BLaER1 treated with 17β-estradiol and CSF1 and Interleukin-3, amounts not matched to agents 10 nM and 100 nM (cell line): ENCODE data around the gene NRBP1.
"Not testable (repeated sequence)": the region's sequence is repeated elsewhere in the genome, so short reads cannot be mapped to it uniquely, and the experiment has no call there.

Experiments used
- H3K27ac ChIP-seq, 11 experiments: shearing (Covaris generic); formaldehyde crosslinking; 2 replicates each; pipeline ENCODE4 v1.8.1; 2022
- H3K27me3 ChIP-seq, 11 experiments: shearing (Covaris generic); formaldehyde crosslinking; 2 replicates each; pipeline ENCODE4 v1.8.1; 2022
- H3K36me3 ChIP-seq, 11 experiments: shearing (Covaris generic); formaldehyde crosslinking; 2 replicates each; pipeline ENCODE4 v1.8.1; 2022
- H3K4me1 ChIP-seq, 10 experiments: shearing (Covaris generic); formaldehyde crosslinking; 2 replicates each; pipeline ENCODE4 v1.8.1; 2022
- H3K4me2 ChIP-seq, 11 experiments: shearing (Covaris generic); formaldehyde crosslinking; 2 replicates each; pipeline ENCODE4 v1.8.1; 2022
- H3K4me3 ChIP-seq, 10 experiments: shearing (Covaris generic); formaldehyde crosslinking; 2 replicates each; pipeline ENCODE4 v1.8.1; 2022
- H3K9ac ChIP-seq, 11 experiments: shearing (Covaris generic); formaldehyde crosslinking; 2 replicates each; pipeline ENCODE4 v1.8.1; 2022
- H3K9me3 ChIP-seq, 11 experiments: shearing (Covaris generic); formaldehyde crosslinking; replicated peaks in 1 of 11; 2 replicates each; pipeline ENCODE4 v1.8.1; 2022
- H4K20me1 ChIP-seq, 11 experiments: shearing (Covaris generic); formaldehyde crosslinking; 2 replicates each; pipeline ENCODE4 v1.8.1; 2022
- Cebpa-rat ChIP-seq, 11 experiments: shearing (Covaris generic); IDR thresholded peaks; 2 replicates each; pipeline ENCODE4 v1.8.1; 2022

Gene NRBP1

DNA sequence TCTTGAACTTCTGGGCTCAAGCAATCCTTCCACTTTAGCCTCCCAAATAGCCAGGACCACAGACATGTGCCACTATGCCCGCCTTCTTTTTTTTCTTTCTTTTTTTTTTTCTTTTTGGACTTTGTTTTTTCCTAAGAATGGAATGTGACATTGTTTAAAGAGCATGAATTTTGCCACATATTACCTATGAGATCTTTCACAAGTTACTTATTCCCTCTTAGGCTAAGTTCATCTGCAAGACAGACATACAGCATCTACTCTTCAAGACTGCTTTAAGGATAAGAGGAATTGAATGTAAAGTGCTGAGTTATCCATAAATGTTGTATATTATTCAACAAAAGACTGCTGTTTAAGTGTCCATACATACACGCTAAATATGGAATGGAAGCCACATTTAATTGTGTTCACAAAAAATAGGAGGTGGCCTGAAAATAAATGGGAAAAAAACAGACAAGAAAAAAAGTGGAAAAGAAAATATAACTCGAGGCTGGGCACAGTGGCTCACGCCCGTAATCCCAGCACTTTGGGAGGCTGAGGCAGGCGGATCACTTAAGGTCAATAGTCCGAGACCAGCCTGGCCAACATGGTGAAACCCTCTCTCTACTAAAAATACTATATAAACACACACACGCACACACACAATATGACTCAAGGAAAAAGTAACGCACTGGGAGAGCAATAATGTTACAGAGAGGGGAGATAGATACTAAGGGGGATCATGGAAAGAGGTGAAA is 15.8 kb upstream of the NRBP1 start:
- Histone ChIP-seq H3K36me3 (peaks cover 0 to 3% (median 2%) of the 10 kb centered on the region in 11 experiments; a peak in 14 of 22 replicates), H3K9me3 (peaks cover 0 to 5% (median 0%) of the 10 kb centered on the region in 11 experiments; a peak in 1 of 22 replicates), H3K27ac (no peak overlapping the region), H3K4me1 (peaks cover 4 to 15% (median 12%) of the 10 kb centered on the region in 10 experiments), H4K20me1 (peaks cover 0 to 17% (median 14%) of the 10 kb centered on the region in 11 experiments; a peak in 21 of 22 replicates), H3K27me3 (no peaks in the 10 kb centered on the region), H3K9ac (no peak overlapping the region), H3K4me3 (no peak overlapping the region), H3K4me2 (no peak overlapping the region)
- no peak for TF ChIP-seq Cebpa-rat (IDR thresholded peaks at IDR 0.05)

DNA sequence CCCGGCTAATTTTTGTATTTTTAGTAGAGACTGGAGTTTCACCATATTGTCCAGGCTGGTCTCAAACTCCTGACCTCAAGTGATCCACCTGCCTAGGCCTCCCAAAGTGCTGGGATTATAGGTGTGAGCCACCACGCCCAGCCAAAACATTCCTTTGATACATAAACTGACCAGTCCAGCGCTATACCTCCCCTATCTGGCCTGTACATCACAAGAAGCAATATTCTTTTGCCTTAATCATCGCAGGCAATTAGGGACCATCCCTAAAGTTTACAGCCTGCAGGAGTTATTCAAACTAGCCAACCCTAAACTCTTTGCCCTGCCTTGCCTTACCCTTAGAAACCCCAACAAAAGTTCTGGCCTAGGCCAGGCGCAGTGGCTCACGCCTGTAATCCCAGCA is 12.3 kb upstream of the NRBP1 start:
- Histone ChIP-seq H3K9ac (no peak overlapping the region), H3K27ac (no peak overlapping the region), H3K27me3 (no peaks in the 10 kb centered on the region), H3K4me2 (no peak overlapping the region), H3K4me1 (0 out of 20 replicates have a peak, but pooled peaks cover 0 to 4% (median 0%) of the 10 kb centered on the region in 10 experiments), H3K36me3 (no peaks in the 10 kb centered on the region), H3K4me3 (no peak overlapping the region), H4K20me1 (no peaks in the 10 kb centered on the region), H3K9me3 (no peaks in the 10 kb centered on the region)
- TF ChIP-seq Cebpa-rat (IDR thresholded peaks at IDR 0.05), result no peak

DNA sequence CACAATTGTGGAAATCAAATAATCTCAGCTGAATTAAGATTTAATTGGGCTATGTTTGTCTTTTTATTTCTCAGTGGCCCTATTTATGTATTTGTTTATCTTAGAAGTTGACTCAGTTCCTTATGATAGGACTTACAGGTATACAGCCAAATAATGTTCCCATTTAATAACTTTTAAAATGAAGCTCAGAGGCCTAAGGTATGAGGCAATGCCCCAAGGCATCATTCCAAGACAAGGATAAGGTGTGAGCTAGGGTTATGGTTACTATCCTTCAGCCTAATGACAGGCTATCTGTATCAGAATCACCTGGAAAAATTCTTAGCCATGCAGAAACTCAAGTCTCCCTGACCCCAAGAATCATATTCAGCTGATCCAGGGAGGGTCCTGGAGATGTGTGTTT is 7.4 kb upstream of the NRBP1 start:
- H3K9me3 ChIP-seq, result no peaks in the 10 kb centered on the region
- H3K27ac ChIP-seq, result no peak overlapping the region
- no peaks in the 10 kb centered on the region for H3K27me3 ChIP-seq
- 0 out of 20 replicates have a peak, but pooled peaks cover 0 to under 1% (median 0%) of the 10 kb centered on the region in 10 experiments for H3K4me1 ChIP-seq
- no peak for TF ChIP-seq Cebpa-rat (IDR thresholded peaks at IDR 0.05)
- no peaks in the 10 kb centered on the region for H3K36me3 ChIP-seq
- no peak overlapping the region for H3K9ac ChIP-seq
- H3K4me3 ChIP-seq, result no peak overlapping the region
- no peak overlapping the region for H3K4me2 ChIP-seq
- no peaks in the 10 kb centered on the region for H4K20me1 ChIP-seq

DNA sequence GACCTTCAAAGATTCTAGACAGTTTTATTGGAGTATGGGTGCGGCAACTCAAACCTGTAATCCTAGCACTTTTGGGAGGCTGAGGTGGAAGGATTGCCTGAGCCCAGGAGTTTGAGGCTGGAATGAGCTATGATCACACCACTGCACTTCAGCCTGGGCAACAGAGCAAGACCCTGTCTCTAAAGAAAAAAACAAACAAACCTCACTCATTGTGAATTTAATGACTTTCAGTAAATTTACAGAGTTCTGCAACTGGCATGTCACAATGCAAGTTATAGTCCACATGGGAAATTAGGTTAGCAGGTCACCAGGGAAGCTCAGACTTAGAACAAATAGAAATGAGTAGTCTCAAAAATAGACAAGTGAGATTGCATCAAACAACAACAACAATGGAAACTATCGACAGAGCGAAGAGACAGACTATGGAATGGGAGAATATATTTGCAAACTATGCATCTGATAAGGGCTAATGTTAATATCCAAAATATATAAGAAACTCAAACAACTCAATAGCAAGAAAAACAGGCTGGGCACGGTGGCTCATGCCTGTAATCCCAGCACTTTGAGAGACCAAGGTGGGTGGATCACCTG is 6.7 kb upstream of the NRBP1 start:
- TF ChIP-seq Cebpa-rat (IDR thresholded peaks at IDR 0.05), result no peak
- H4K20me1 ChIP-seq, result no peaks in the 10 kb centered on the region

DNA sequence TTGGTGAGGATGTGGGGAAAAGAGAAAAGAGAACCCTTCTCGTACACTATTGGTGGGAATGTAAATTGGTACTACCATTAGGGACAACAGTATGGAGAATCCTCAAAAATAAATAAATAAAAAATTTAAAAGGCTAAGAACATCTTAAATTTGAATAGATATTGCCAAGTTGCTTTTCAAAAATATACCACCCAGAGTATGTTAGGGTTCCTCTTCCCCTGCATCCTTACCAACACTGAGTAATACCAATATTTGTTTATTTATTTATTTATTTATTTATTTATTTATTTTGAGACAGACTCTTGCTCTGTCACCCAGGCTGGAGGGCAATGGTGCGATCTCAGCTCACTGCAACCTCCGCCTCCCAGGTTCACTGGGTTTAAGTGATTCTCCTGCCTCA is 5.5 kb upstream of the NRBP1 start:
- Histone ChIP-seq H3K36me3 (no peaks in the 10 kb centered on the region), H3K4me1 (peaks cover 5 to 19% (median 14%) of the 10 kb centered on the region in 10 experiments; a peak in 16 of 20 replicates), H3K9me3 (no peaks in the 10 kb centered on the region), H3K27ac (no peak overlapping the region), H4K20me1 (no peaks in the 10 kb centered on the region), H3K9ac (no peak overlapping the region), H3K4me3 (no peak overlapping the region), H3K27me3 (no peaks in the 10 kb centered on the region), H3K4me2 (no peak overlapping the region)
- TF ChIP-seq Cebpa-rat (IDR thresholded peaks at IDR 0.05), result no peak

More for the DNA sequence above, 6.7 kb upstream of the NRBP1 start:
- Histone ChIP-seq H3K4me1 (peaks cover 0 to 9% (median 4%) of the 10 kb centered on the region in 10 experiments; a peak in 11 of 20 replicates), H3K4me2 (no peak overlapping the region), H3K9ac (no peak overlapping the region), H3K36me3 (no peaks in the 10 kb centered on the region), H3K27ac (no peak overlapping the region), H3K27me3 (no peaks in the 10 kb centered on the region), H3K4me3 (no peak overlapping the region), H3K9me3 (no peaks in the 10 kb centered on the region)

DNA sequence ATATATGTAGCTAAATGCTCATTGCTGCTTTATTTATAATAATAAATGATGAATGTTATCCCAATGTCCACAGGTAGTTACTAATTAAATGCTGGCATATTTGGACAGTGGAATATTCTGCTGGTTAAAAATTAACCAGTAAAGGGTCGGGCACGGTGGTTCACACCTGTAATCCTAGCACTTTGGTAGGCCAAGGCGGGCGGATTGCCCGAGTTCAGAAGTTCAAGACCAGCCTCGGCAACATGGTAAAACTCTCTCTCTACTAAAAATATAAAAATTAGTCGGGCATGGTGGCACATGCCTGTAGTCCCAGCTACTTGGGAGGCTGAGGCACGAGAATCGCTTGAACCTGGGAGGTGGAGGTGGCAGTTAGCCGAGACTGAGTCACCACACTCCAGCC is 3.4 kb upstream of the NRBP1 start:
- not testable (repeated sequence) for H3K9ac ChIP-seq, H3K4me3 ChIP-seq, H3K27me3 ChIP-seq, H3K4me2 ChIP-seq, H3K27ac ChIP-seq, H3K36me3 ChIP-seq, H3K9me3 ChIP-seq
- Histone ChIP-seq H3K4me1 (peaks cover 9 to 26% (median 21%) of the 10 kb centered on the region in 10 experiments), H4K20me1 (peaks cover 10 to 12% (median 11%) of the 10 kb centered on the region in 11 experiments)

DNA sequence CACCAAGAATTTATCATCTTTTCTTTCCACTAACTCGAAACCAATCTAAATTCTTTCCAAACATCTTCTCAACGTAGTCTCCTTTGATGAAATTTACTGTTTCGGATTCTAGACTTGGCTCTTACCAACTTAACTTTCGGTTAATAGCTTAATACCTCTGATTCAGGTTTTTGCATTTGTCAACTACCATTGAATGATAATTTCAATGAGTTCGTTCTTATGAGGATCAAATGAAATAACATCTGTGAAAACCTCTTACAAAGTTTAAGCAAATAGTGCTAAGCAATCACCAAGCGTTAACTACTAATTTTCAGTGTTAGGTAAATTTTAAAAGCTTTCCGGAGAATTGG is 593 bp upstream of the NRBP1 start:
- no peak for TF ChIP-seq Cebpa-rat (IDR thresholded peaks at IDR 0.05)
- peak overlapping the region; percentile 94 to 99 (median 98) for H3K9ac ChIP-seq
- peak overlapping the region; percentile 80 to 99 (median 94) for H3K4me3 ChIP-seq
- peaks cover 31 to 41% (median 38%) of the 10 kb centered on the region in 10 experiments for H3K4me1 ChIP-seq
- H4K20me1 ChIP-seq, result peaks cover 38 to 40% (median 39%) of the 10 kb centered on the region in 11 experiments
- no peaks in the 10 kb centered on the region for H3K27me3 ChIP-seq
- H3K9me3 ChIP-seq, result no peaks in the 10 kb centered on the region
- peaks cover 0 to 21% (median 9%) of the 10 kb centered on the region in 11 experiments; a peak in 17 of 22 replicates for H3K36me3 ChIP-seq
- peak overlapping the region; percentile 71 to 98 (median 82) for H3K4me2 ChIP-seq
- peak overlapping the region; percentile 88 to 98 (median 96) for H3K27ac ChIP-seq

DNA sequence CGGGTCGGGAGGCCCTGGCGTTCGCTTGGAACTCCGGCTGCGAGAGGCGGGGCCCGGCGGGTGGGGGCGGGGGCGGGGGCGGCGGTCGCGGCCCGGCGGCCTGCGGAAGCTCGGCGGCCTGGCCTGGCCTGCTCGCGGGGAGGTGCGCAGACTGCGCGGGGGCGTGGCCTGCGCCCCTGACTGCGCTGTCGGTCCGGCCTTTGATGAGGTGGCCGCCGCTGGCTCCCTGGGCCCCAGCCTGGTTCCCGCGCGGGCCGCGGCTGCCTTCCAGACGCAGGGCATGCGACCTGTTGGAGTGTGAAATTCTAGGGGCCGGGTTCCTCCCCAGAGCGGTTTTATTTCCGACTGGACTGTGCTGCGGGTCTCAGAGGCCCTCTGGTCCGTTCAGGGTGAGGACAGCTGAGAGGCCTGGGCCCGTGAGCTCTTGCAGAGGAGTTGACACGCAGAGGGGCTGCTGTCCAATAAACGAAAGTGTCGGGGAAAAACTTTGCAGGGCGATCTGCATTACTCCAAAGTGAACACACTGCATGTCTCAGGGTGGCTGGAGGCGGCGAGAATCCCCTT is 629 bp downstream of the NRBP1 start:
- Histone ChIP-seq H3K27ac (peak overlapping the region; percentile 88 to 98 (median 96)), H3K4me2 (peak overlapping the region; percentile 77 to 98 (median 97)), H4K20me1 (peaks cover 43 to 52% (median 51%) of the 10 kb centered on the region in 11 experiments), H3K27me3 (no peaks in the 10 kb centered on the region), H3K4me3 (peak overlapping the region; percentile 80 to 99 (median 94)), H3K36me3 (peaks cover 12 to 33% (median 21%) of the 10 kb centered on the region in 11 experiments), H3K4me1 (peaks cover 31 to 41% (median 38%) of the 10 kb centered on the region in 10 experiments), H3K9ac (peak overlapping the region; percentile 94 to 99 (median 98)), H3K9me3 (no peaks in the 10 kb centered on the region)
- TF ChIP-seq Cebpa-rat (IDR thresholded peaks at IDR 0.05), result no peak

DNA sequence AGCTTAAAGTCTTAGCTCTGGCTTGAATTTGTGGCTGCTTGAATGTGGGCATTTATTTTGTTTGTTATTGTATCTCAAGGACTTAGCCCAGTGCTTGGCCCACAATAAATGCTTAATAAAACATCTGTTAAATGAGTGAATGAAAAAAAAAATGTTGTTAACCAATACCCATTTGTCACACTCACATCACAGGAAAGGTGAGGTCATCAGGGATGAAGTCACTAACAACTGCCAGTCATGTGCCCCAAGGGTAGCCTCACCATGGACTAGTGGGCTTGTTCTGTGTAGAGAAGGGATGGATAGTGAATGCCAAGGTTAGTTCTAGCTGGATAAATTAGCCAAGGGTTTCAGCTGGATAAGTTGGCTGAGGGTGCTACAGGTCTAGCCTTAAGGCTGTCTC is 3.0 kb downstream of the NRBP1 start:
- Histone ChIP-seq H3K9ac (peak overlapping the region in 2 of 11 experiments; percentile 98 to 99; a peak in 2 of 22 replicates), H3K4me1 (peaks cover 31 to 40% (median 37%) of the 10 kb centered on the region in 10 experiments), H3K4me3 (no peak overlapping the region), H3K4me2 (peak overlapping the region; percentile 14 to 98 (median 94); a peak in 18 of 22 replicates), H3K36me3 (peaks cover 35 to 56% (median 45%) of the 10 kb centered on the region in 11 experiments), H3K27ac (peak overlapping the region in 2 of 11 experiments; percentile 6 to 17; a peak in 1 of 22 replicates), H3K9me3 (no peaks in the 10 kb centered on the region), H4K20me1 (peaks cover 50 to 73% (median 66%) of the 10 kb centered on the region in 11 experiments), H3K27me3 (no peaks in the 10 kb centered on the region)
- no peak for TF ChIP-seq Cebpa-rat (IDR thresholded peaks at IDR 0.05)
